ENCODE measurements around the gene KDF1. TPM values are rescaled to one million over a fixed set of nuclear protein-coding genes. Genes with fewer than 3 reads are reported as not detected.

Gene KDF1
- total and polyA plus RNA-seq, 2 of the 13 experiments (the other 11 are each of a cell fraction or from before 2014, with no cell fraction given): 1.9 to 4.9 TPM

DNA sequence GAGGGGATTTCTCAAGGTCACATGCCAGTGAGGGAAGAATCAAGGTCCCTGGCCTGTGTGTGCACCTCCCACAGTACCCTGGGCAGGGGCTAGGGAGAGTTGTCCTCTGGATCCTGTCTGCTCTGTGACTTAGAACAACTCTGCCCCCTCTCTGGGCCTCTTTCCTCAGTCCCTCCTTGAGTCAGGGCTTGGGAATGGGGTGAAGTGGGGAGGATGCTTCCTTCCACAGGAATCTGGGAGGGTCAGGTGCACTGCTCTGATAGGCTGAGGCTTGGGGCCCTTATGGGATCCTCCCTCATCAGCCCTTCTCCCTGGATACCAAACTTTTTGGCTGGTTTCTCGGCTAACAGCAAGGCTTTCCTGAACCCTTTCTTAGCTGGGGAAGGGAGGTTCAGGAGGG is 35.8 kb upstream of the KDF1 start (continued):
- TF ChIP-seq, protein P1, sequence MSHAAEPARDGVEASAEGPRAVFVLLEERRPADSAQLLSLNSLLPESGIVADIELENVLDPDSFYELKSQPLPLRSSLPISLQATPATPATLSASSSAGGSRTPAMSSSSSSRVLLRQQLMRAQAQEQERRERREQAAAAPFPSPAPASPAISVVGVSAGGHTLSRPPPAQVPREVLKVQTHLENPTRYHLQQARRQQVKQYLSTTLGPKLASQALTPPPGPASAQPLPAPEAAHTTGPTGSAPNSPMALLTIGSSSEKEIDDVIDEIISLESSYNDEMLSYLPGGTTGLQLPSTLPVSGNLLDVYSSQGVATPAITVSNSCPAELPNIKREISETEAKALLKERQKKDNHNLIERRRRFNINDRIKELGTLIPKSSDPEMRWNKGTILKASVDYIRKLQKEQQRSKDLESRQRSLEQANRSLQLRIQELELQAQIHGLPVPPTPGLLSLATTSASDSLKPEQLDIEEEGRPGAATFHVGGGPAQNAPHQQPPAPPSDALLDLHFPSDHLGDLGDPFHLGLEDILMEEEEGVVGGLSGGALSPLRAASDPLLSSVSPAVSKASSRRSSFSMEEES (CRISPR knock-in tag; IDR thresholded peaks at IDR 0.05): peak; percentile 36; the same call in 1 of the 2 replicates
- no peak for TF ChIP-seq KDM4B (CRISPR knock-in tag; IDR thresholded peaks at IDR 0.05)
- TF ChIP-seq, protein P2, sequence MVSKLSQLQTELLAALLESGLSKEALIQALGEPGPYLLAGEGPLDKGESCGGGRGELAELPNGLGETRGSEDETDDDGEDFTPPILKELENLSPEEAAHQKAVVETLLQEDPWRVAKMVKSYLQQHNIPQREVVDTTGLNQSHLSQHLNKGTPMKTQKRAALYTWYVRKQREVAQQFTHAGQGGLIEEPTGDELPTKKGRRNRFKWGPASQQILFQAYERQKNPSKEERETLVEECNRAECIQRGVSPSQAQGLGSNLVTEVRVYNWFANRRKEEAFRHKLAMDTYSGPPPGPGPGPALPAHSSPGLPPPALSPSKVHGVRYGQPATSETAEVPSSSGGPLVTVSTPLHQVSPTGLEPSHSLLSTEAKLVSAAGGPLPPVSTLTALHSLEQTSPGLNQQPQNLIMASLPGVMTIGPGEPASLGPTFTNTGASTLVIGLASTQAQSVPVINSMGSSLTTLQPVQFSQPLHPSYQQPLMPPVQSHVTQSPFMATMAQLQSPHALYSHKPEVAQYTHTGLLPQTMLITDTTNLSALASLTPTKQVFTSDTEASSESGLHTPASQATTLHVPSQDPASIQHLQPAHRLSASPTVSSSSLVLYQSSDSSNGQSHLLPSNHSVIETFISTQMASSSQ (IDR thresholded peaks at IDR 0.05; ENCODE audit: low read depth): no peak
- TF ChIP-seq, protein P2 (CRISPR knock-in tag; IDR thresholded peaks at IDR 0.05; ENCODE audit: borderline replicate concordance): no peak
- TF ChIP-seq, protein P3, sequence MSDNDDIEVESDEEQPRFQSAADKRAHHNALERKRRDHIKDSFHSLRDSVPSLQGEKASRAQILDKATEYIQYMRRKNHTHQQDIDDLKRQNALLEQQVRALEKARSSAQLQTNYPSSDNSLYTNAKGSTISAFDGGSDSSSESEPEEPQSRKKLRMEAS (IDR thresholded peaks at IDR 0.05): 0 out of 2 replicates have a peak, but pooled peaks have one; percentile 7
- peak; percentile 12; the same call in 1 of the 2 replicates for TF ChIP-seq POLR2G (IDR thresholded peaks at IDR 0.05; ENCODE audit: low read depth, low read length)
